WTC11 (cell line): ENCODE results near the gene GRIN2A. TPM values are rescaled to one million over a fixed set of nuclear protein-coding genes. Genes with fewer than 3 reads are reported as not detected.

Experiments
- ATAC-seq: fragments of 200-7000 bp; cut with Tn5 transposase; 2 replicates; pipeline ENCODE4 v1.10.0; 2021; ENCODE audit warnings: mild to moderate bottlenecking, moderate library complexity
- CTCF ChIA-PET: fragments of 300-600 bp; sonication (Branson Sonifier 250); formaldehyde crosslinking; loops from one replicate; lab custom pipeline; 2021; ENCODE audit warnings: antibody characterized with exemption; lab: Charles Lee
- POLR2A ChIA-PET: fragments of 350-600 bp; sonication (Branson Sonifier 250); formaldehyde crosslinking; loops from one replicate; lab custom pipeline; 2021; ENCODE audit warnings: antibody characterized with exemption; lab: Charles Lee
- DNase-seq: peaks from one replicate; pipeline ENCODE4 v3.0.0; 2021; ENCODE audit warnings: low spot score
- H3K27ac Mint-ChIP-seq: 2 replicates; pipeline ENCODE4 v1.8.0; 2021; ENCODE audit warnings: mixed read lengths
- H3K27me3 Mint-ChIP-seq: 2 replicates; pipeline ENCODE4 v1.8.0; 2021; ENCODE audit warnings: low read depth, mild to moderate bottlenecking, moderate library complexity, mixed read lengths
- H3K36me3 Mint-ChIP-seq: 2 replicates; pipeline ENCODE4 v1.8.0; 2021; ENCODE audit warnings: mixed read lengths
- H3K4me1 Mint-ChIP-seq: 2 replicates; pipeline ENCODE4 v1.8.0; 2022; ENCODE audit warnings: mixed read lengths
- H3K4me3 Mint-ChIP-seq: 2 replicates; pipeline ENCODE4 v1.8.0; 2021; ENCODE audit warnings: mild to moderate bottlenecking, moderate library complexity, mixed read lengths
- H3K9me3 Mint-ChIP-seq: 2 replicates; pipeline ENCODE4 v1.8.0; 2021; ENCODE audit warnings: mixed read lengths
- ATF3 ChIP-seq: sonication (generic); formaldehyde crosslinking; conservative IDR thresholded peaks from 2 replicates; pipeline ENCODE4 v1.8.1; 2022; ENCODE audit warnings: mild to moderate bottlenecking, missing genetic modification reagents
- ATF6 ChIP-seq: sonication (generic); formaldehyde crosslinking; IDR thresholded peaks from 2 replicates; pipeline ENCODE4 v1.8.1; 2023; ENCODE audit warnings: mild to moderate bottlenecking, missing genetic modification reagents
- CDX4 ChIP-seq: fragments of 250-450 bp; sonication (Bioruptor Pico); IDR thresholded peaks from 2 replicates; pipeline ENCODE4 v1.9.0; 2021; ENCODE audit warnings: moderate library complexity, mild to moderate bottlenecking, inconsistent platforms, borderline replicate concordance
- E2F4 ChIP-seq: sonication (generic); formaldehyde crosslinking; IDR thresholded peaks from 2 replicates; pipeline ENCODE4 v1.8.1; 2022; ENCODE audit warnings: low read depth, mild to moderate bottlenecking, moderate library complexity, missing genetic modification reagents, borderline replicate concordance
- ETV6 ChIP-seq: sonication (generic); formaldehyde crosslinking; IDR thresholded peaks from 2 replicates; pipeline ENCODE4 v1.8.1; 2022; ENCODE audit warnings: mild to moderate bottlenecking, missing genetic modification reagents
- FOXJ3 ChIP-seq: sonication (generic); formaldehyde crosslinking; IDR thresholded peaks from 2 replicates; pipeline ENCODE4 v1.9.0; 2021; ENCODE audit warnings: missing genetic modification reagents, mild to moderate bottlenecking, borderline replicate concordance
- FOXP1 ChIP-seq: sonication (generic); formaldehyde crosslinking; IDR thresholded peaks from 2 replicates; pipeline ENCODE4 v1.8.0; 2022; ENCODE audit warnings: missing genetic modification reagents, mild to moderate bottlenecking, moderate library complexity, borderline replicate concordance
- FOXP4 ChIP-seq: sonication (generic); formaldehyde crosslinking; IDR thresholded peaks from 2 replicates; pipeline ENCODE4 v1.8.0; 2022; ENCODE audit warnings: mild to moderate bottlenecking, missing genetic modification reagents
- GRHL2 ChIP-seq: fragments of 250-450 bp; sonication (Bioruptor Pico); IDR thresholded peaks from 2 replicates; pipeline ENCODE4 v1.8.0; 2022; ENCODE audit warnings: mild to moderate bottlenecking, moderate library complexity; ENCODE audit not compliant: insufficient replicate concordance, severe bottlenecking
- GTF2I ChIP-seq: fragments of 250-450 bp; sonication (Bioruptor Pico); conservative IDR thresholded peaks from 2 replicates; pipeline ENCODE4 v1.4.0; 2021; ENCODE audit warnings: mild to moderate bottlenecking
- HMGA2 ChIP-seq: fragments of 250-450 bp; sonication (Bioruptor Pico); IDR thresholded peaks from 2 replicates; pipeline ENCODE4 v1.4.0; 2021; ENCODE audit warnings: mild to moderate bottlenecking, moderate library complexity
- HMGXB4 ChIP-seq: sonication (generic); formaldehyde crosslinking; IDR thresholded peaks from 2 replicates; pipeline ENCODE4 v1.8.1; 2023; ENCODE audit warnings: mild to moderate bottlenecking, moderate library complexity, missing genetic modification reagents
- IRF1 ChIP-seq: sonication (generic); formaldehyde crosslinking; IDR thresholded peaks from 2 replicates; pipeline ENCODE4 v1.8.0; 2023; ENCODE audit warnings: missing genetic modification reagents
- NFATC4 ChIP-seq: fragments of 250-450 bp; sonication (Bioruptor Pico); IDR thresholded peaks from 2 replicates; pipeline ENCODE4 v1.9.0; 2021; ENCODE audit warnings: mild to moderate bottlenecking
- NFE2L1 ChIP-seq: sonication (generic); formaldehyde crosslinking; IDR thresholded peaks from 2 replicates; pipeline ENCODE4 v1.8.1; 2023; ENCODE audit warnings: missing genetic modification reagents
- NR3C1 ChIP-seq: sonication (generic); formaldehyde crosslinking; conservative IDR thresholded peaks from 2 replicates; pipeline ENCODE4 v1.8.1; 2023; ENCODE audit warnings: low read depth, mild to moderate bottlenecking, missing genetic modification reagents
- PRRX2 ChIP-seq: fragments of 250-450 bp; sonication (Bioruptor Pico); IDR thresholded peaks from 2 replicates; pipeline ENCODE4 v1.8.0; 2021; ENCODE audit warnings: mild to moderate bottlenecking
- ZBTB43 ChIP-seq: sonication (generic); formaldehyde crosslinking; IDR thresholded peaks from 2 replicates; pipeline ENCODE4 v1.8.1; 2023; ENCODE audit warnings: mild to moderate bottlenecking, missing genetic modification reagents
- ZNF232 ChIP-seq: sonication (generic); formaldehyde crosslinking; IDR thresholded peaks from 2 replicates; pipeline ENCODE4 v1.8.0; 2022; ENCODE audit warnings: mild to moderate bottlenecking, missing genetic modification reagents
- ZNF396 ChIP-seq: fragments of 250-450 bp; sonication (Bioruptor Pico); IDR thresholded peaks from 2 replicates; pipeline ENCODE4 v1.8.0; 2021; ENCODE audit warnings: mild to moderate bottlenecking, moderate library complexity, borderline replicate concordance
- ZNF671 ChIP-seq: fragments of 250-450 bp; sonication (Bioruptor Pico); IDR thresholded peaks from 2 replicates; pipeline ENCODE4 v1.8.0; 2021; ENCODE audit warnings: mild to moderate bottlenecking
- ZSCAN18 ChIP-seq: fragments of 250-450 bp; sonication (Bioruptor Pico); IDR thresholded peaks from 2 replicates; pipeline ENCODE4 v2.1.2; 2022; ENCODE audit warnings: mild to moderate bottlenecking, moderate library complexity
- total RNA-seq: library from RNA; stranded (reverse); gene quantifications from 3 replicates; pipeline ENCODE4 v1.2.3, GENCODE V29; 2021

Gene GRIN2A
- total RNA-seq, 1 experiment from 2014 or later, result 3.5 TPM

GRCh38 chr16:9775998-9776397 lies 406.2 kb downstream of the GRIN2A start:
- TF ChIP-seq ZNF232 (CRISPR knock-in tag), result no peak
- no peak for TF ChIP-seq ZSCAN18 (CRISPR knock-in tag)
- no peak for TF ChIP-seq CDX4 (CRISPR knock-in tag)
- TF ChIP-seq ZNF396 (CRISPR knock-in tag), result no peak
- TF ChIP-seq ETV6 (CRISPR knock-in tag), result no peak
- no peak for TF ChIP-seq HMGA2 (CRISPR knock-in tag)
- TF ChIP-seq IRF1 (CRISPR knock-in tag), result no peak
- TF ChIP-seq FOXJ3, result no peak
- TF ChIP-seq ATF6, result no peak
- TF ChIP-seq HMGXB4 (CRISPR knock-in tag), result no peak
- TF ChIP-seq E2F4 (CRISPR knock-in tag), result no peak
- no peak for TF ChIP-seq NFATC4 (CRISPR knock-in tag)
- TF ChIP-seq NFE2L1 (CRISPR knock-in tag), result no peak
- TF ChIP-seq FOXP4, result no peak
- no peak for TF ChIP-seq PRRX2
- H3K27me3 Mint-ChIP-seq, result no peaks in the 10 kb centered on the region
- peaks cover 3% of the 10 kb centered on the region; the same call in 1 of the 2 replicates for H3K36me3 Mint-ChIP-seq
- ATAC-seq, result no peak
- no peak overlapping the region for H3K4me3 Mint-ChIP-seq
- no peaks in the 10 kb centered on the region; the same call in 1 of the 2 replicates for H3K9me3 Mint-ChIP-seq
- DNase-seq, result no peak
- no peak overlapping the region for H3K27ac Mint-ChIP-seq
- CTCF ChIA-PET, result interaction anchor here (0.5 kb wide), 1 partner anchor 249 kb away, joined by 3 read pairs; no protein-coding TSS in a partner anchor
- peaks cover 31% of the 10 kb centered on the region for H3K4me1 Mint-ChIP-seq
- POLR2A ChIA-PET, result no interaction called here

GRCh38 chr16:9773289-9773688 lies 408.9 kb downstream of the GRIN2A start:
- Mint-ChIP-seq H3K9me3 (no peaks in the 10 kb centered on the region; the same call in 1 of the 2 replicates), H3K36me3 (peaks cover 10% of the 10 kb centered on the region), H3K27ac (no peak overlapping the region; the same call in 1 of the 2 replicates), H3K4me3 (no peak overlapping the region), H3K4me1 (peaks cover 28% of the 10 kb centered on the region), H3K27me3 (no peaks in the 10 kb centered on the region)
- ATAC-seq, result no peak
- DNase-seq, result no peak
- POLR2A ChIA-PET, result no interaction called here
- CTCF ChIA-PET, result no interaction called here
- TF ChIP-seq ZNF396 (CRISPR knock-in tag), result no peak
- TF ChIP-seq NR3C1 (CRISPR knock-in tag), result no peak
- TF ChIP-seq PRRX2, result no peak
- no peak for TF ChIP-seq NFE2L1 (CRISPR knock-in tag)
- no peak for TF ChIP-seq ZBTB43 (CRISPR knock-in tag)
- no peak for TF ChIP-seq ATF3 (CRISPR knock-in tag)
- TF ChIP-seq GRHL2 (CRISPR knock-in tag), result no peak
- no peak for TF ChIP-seq GTF2I (CRISPR knock-in tag)
- TF ChIP-seq ATF6, result no peak
- TF ChIP-seq FOXP1 (CRISPR knock-in tag), result no peak
- no peak for TF ChIP-seq ZNF671
